HG03025 (cell line): ENCODE data around the gene SAFB2.

Source experiments
- ATAC-seq: cut with Tn5 transposase; IDR thresholded peaks from one replicate; pipeline ENCODE4 v1.9.1; 2021; ENCODE audit warnings: mild to moderate bottlenecking, moderate library complexity; ENCODE audit not compliant: unreplicated experiment, low FRiP score

SAFB2 gene

GRCh38 chr19:5622465-5623396 lies at the start of gene SAFB2, which contains the start of gene SAFB:
Gene SAFB2 (minus strand): TSS chr19:5622776. CDS start chr19:5622715, 61 bp downstream.
Gene SAFB (plus strand): TSS chr19:5623083. CDS start chr19:5623206, 123 bp downstream.
- ATAC-seq: peak; percentile 85

GRCh38 chr19:5671600-5671999 lies 49.0 kb upstream of the SAFB2 start:
- ATAC-seq: no peak

- ATAC-seq: no peak
Observed at GRCh38 chr19:5669212-5669611, 46.6 kb upstream of the SAFB2 start.

- ATAC-seq: no peak
Observed at GRCh38 chr19:5667751-5668271, 45.2 kb upstream of the SAFB2 start.

GRCh38 chr19:5666921-5667610 lies 44.5 kb upstream of the SAFB2 start:
- no peak for ATAC-seq

GRCh38 chr19:5665781-5666513 lies 43.4 kb upstream of the SAFB2 start:
- ATAC-seq: no peak

- ATAC-seq: no peak
Observed at GRCh38 chr19:5664515-5664914, 41.9 kb upstream of the SAFB2 start.

GRCh38 chr19:5663904-5664303 lies 41.3 kb upstream of the SAFB2 start:
- ATAC-seq: no peak

- no peak for ATAC-seq
Observed at GRCh38 chr19:5661483-5661882, 38.9 kb upstream of the SAFB2 start.

GRCh38 chr19:5655412-5655811 lies 32.8 kb upstream of the SAFB2 start:
- no peak for ATAC-seq

GRCh38 chr19:5654931-5655330 lies 32.4 kb upstream of the SAFB2 start:
- ATAC-seq: no peak

GRCh38 chr19:5652261-5652660 lies 29.7 kb upstream of the SAFB2 start:
- no peak for ATAC-seq

- no peak for ATAC-seq
Observed at GRCh38 chr19:5651361-5651760, 28.8 kb upstream of the SAFB2 start.

GRCh38 chr19:5648464-5648863 lies 25.9 kb upstream of the SAFB2 start:
- ATAC-seq: no peak

- ATAC-seq: no peak
Observed at GRCh38 chr19:5646703-5647102, 24.1 kb upstream of the SAFB2 start.

GRCh38 chr19:5645409-5645808 lies 22.8 kb upstream of the SAFB2 start:
- ATAC-seq: no peak

GRCh38 chr19:5644037-5644436 lies 21.5 kb upstream of the SAFB2 start:
- ATAC-seq: no peak

GRCh38 chr19:5643060-5643459 lies 20.5 kb upstream of the SAFB2 start:
- ATAC-seq: no peak

- no peak for ATAC-seq
Observed at GRCh38 chr19:5642204-5642603, 19.6 kb upstream of the SAFB2 start.

GRCh38 chr19:5641171-5641570 lies 18.6 kb upstream of the SAFB2 start:
- ATAC-seq: no peak

- ATAC-seq: no peak
Observed at GRCh38 chr19:5637971-5638370, 15.4 kb upstream of the SAFB2 start.
